Measurements from ENCODE around the gene MALRD1.

Gene MALRD1

GRCh38 chr10:19629567-19629966 lies 581.0 kb downstream of the MALRD1 start:
- Histone ChIP-seq H3K4me2 (ENCODE audit: low read length) (no peak overlapping the region), H3K9me3 (ENCODE audit: insufficient read depth, low read length) (no peaks in the 10 kb centered on the region), H4K20me1 (ENCODE audit: insufficient read depth, low read length) (no peaks in the 10 kb centered on the region), H3K27ac (ENCODE audit: low read length) (no peak overlapping the region), H3K79me2 (ENCODE audit: low read length) (no peaks in the 10 kb centered on the region), H3K4me1 (ENCODE audit: low read length) (no peaks in the 10 kb centered on the region), H3K4me3 (ENCODE audit: low read length) (no peak overlapping the region), H2AFZ (ENCODE audit: low read depth, low read length) (no peak overlapping the region), H3K27me3 (ENCODE audit: low read depth, low read length) (no peaks in the 10 kb centered on the region), H3K9ac (ENCODE audit: low read length) (no peak overlapping the region), H3K36me3 (replicated peaks; ENCODE audit: low read depth, low read length) (no peaks in the 10 kb centered on the region)
- no peak for TF ChIP-seq EZH2phosphoT487 (IDR thresholded peaks at IDR 0.05; ENCODE audit: low read depth)
- no peak for TF ChIP-seq CTCF (IDR thresholded peaks at IDR 0.05; ENCODE audit: low read depth, low read length)

DNA sequence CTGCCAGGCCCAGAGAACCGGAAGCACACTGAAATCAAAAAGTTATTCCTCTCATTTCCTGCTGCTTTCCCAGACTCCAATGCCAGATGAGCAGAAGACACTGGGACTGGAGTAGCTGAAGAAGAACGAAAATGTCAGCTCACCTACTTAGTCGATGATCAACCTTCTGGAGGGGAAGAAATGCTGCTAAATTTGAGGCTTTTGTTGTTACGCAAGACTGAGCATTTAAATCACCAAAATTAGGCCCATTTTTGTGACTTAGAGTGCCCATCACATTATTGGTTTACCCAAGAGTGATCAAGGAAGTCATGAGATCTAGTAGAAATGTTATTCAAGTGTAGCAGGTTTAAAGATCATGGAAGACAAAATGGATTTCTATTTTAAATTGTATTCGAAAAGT lies 585.6 kb downstream of the MALRD1 start:
- Histone ChIP-seq H3K36me3 (replicated peaks; ENCODE audit: low read depth, low read length) (no peaks in the 10 kb centered on the region), H3K4me2 (ENCODE audit: low read length) (no peak overlapping the region), H3K4me3 (ENCODE audit: low read length) (no peak overlapping the region), H3K27ac (ENCODE audit: low read length) (no peak overlapping the region), H3K4me1 (ENCODE audit: low read length) (no peaks in the 10 kb centered on the region), H4K20me1 (ENCODE audit: insufficient read depth, low read length) (no peaks in the 10 kb centered on the region), H3K27me3 (ENCODE audit: low read depth, low read length) (no peaks in the 10 kb centered on the region), H2AFZ (ENCODE audit: low read depth, low read length) (no peak overlapping the region), H3K79me2 (ENCODE audit: low read length) (no peaks in the 10 kb centered on the region), H3K9me3 (ENCODE audit: insufficient read depth, low read length) (no peaks in the 10 kb centered on the region), H3K9ac (ENCODE audit: low read length) (no peak overlapping the region)
- no peak for TF ChIP-seq CTCF (IDR thresholded peaks at IDR 0.05; ENCODE audit: low read depth, low read length)
- TF ChIP-seq EZH2phosphoT487 (IDR thresholded peaks at IDR 0.05; ENCODE audit: low read depth), result no peak

- Histone ChIP-seq H3K4me2 (ENCODE audit: low read length) (peak overlapping the region; percentile 46), H3K36me3 (replicated peaks; ENCODE audit: low read depth, low read length) (no peaks in the 10 kb centered on the region), H3K79me2 (ENCODE audit: low read length) (no peaks in the 10 kb centered on the region), H4K20me1 (ENCODE audit: insufficient read depth, low read length) (no peaks in the 10 kb centered on the region), H3K9ac (ENCODE audit: low read length) (no peak overlapping the region), H2AFZ (ENCODE audit: low read depth, low read length) (no peak overlapping the region), H3K4me1 (ENCODE audit: low read length) (no peaks in the 10 kb centered on the region), H3K27me3 (ENCODE audit: low read depth, low read length) (no peaks in the 10 kb centered on the region), H3K27ac (ENCODE audit: low read length) (no peak overlapping the region), H3K4me3 (ENCODE audit: low read length) (peak overlapping the region; percentile 44), H3K9me3 (ENCODE audit: insufficient read depth, low read length) (no peaks in the 10 kb centered on the region)
- TF ChIP-seq EZH2phosphoT487 (IDR thresholded peaks at IDR 0.05; ENCODE audit: low read depth), result no peak
- TF ChIP-seq CTCF (IDR thresholded peaks at IDR 0.05; ENCODE audit: low read depth, low read length), result no peak
These were observed 589.7 kb downstream of the MALRD1 start for GRCh38 chr10:19638182-19638895.

DNA sequence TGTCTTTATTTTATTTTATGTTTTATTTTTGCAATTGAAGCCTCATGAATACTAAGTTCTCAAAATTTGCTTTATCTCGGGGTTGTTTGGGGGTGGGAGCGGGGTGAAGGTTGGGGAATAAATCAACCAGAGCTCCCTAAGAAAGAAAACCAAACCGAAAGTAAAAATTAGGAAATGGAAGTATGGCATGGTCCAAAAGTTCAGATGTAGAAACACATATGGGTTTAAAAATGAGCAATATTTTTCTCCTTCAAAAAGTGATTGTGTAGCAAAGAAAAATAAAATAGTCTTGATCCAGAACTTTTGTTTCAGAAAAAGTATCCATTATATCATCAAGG lies 590.3 kb downstream of the MALRD1 start:
- Histone ChIP-seq H3K9ac (ENCODE audit: low read length) (no peak overlapping the region), H3K36me3 (replicated peaks; ENCODE audit: low read depth, low read length) (no peaks in the 10 kb centered on the region), H3K4me3 (ENCODE audit: low read length) (peak overlapping the region; percentile 44), H3K27me3 (ENCODE audit: low read depth, low read length) (no peaks in the 10 kb centered on the region), H2AFZ (ENCODE audit: low read depth, low read length) (no peak overlapping the region), H3K4me2 (ENCODE audit: low read length) (peak overlapping the region; percentile 46), H4K20me1 (ENCODE audit: insufficient read depth, low read length) (no peaks in the 10 kb centered on the region), H3K4me1 (ENCODE audit: low read length) (no peaks in the 10 kb centered on the region), H3K27ac (ENCODE audit: low read length) (no peak overlapping the region), H3K79me2 (ENCODE audit: low read length) (no peaks in the 10 kb centered on the region), H3K9me3 (ENCODE audit: insufficient read depth, low read length) (no peaks in the 10 kb centered on the region)
- TF ChIP-seq EZH2phosphoT487 (IDR thresholded peaks at IDR 0.05; ENCODE audit: low read depth), result no peak
- TF ChIP-seq CTCF (IDR thresholded peaks at IDR 0.05; ENCODE audit: low read depth, low read length), result no peak

All from OCI-LY3 (cell line).